ENCODE results near the gene GPHN. TPM values are rescaled to one million over a fixed set of nuclear protein-coding genes. Genes with fewer than 3 reads are reported as not detected.

The GPHN gene
- total and polyA plus RNA-seq, 2 of the 8 experiments (the other 6 are each of a cell fraction or from before 2014, with no cell fraction given), result 6.0 to 16.0 TPM

GRCh38 chr14:66652525-66653106, 144.7 kb downstream of the GPHN start:
- no peak overlapping the region for H3K9ac ChIP-seq (replicated peaks in 1 of 4; ENCODE audit: extremely low read depth in 1 of 4, low read depth in 3 of 4, low read length in 3 of 4)
- H3K4ac ChIP-seq (replicated peaks; ENCODE audit: insufficient read length, low read depth, low read length), result no peak overlapping the region
- H2BK15ac ChIP-seq (ENCODE audit: low read length), result no peak overlapping the region
- peaks cover 0 to 11% of the 10 kb centered on the region in 2 experiments; a peak in 2 of 4 replicates for H3K79me2 ChIP-seq (ENCODE audit: control insufficient read depth in 1 of 2, insufficient read depth in 2 of 2, low read length in 2 of 2)
- peak; percentile 50 for FAIRE-seq
- no peaks in the 10 kb centered on the region for H3K23me2 ChIP-seq (ENCODE audit: low read depth, low read length)
- H4K5ac ChIP-seq (ENCODE audit: insufficient read length, low read depth, low read length), result no peak overlapping the region
- no peak overlapping the region for H2AK5ac ChIP-seq (ENCODE audit: low read depth, low read length)
- peaks cover 0 to 8% (median 2%) of the 10 kb centered on the region in 4 experiments; a peak in 4 of 7 replicates for H3K4me1 ChIP-seq (replicated peaks in 1 of 4; ENCODE audit: control insufficient read depth in 3 of 4, insufficient read depth in 4 of 4, low read length in 3 of 4)
- 0 out of 2 replicates have a peak overlapping the region, but pooled peaks have one; percentile 26 for H2BK5ac ChIP-seq (ENCODE audit: low read depth, low read length)
- H3K56ac ChIP-seq (replicated peaks; ENCODE audit: insufficient read length, low read depth, low read length), result no peak overlapping the region
- H3K18ac ChIP-seq (ENCODE audit: extremely low read depth, low read length), result no peak overlapping the region
- no peak overlapping the region for H3K23ac ChIP-seq (ENCODE audit: insufficient read length)
- no peaks in the 10 kb centered on the region for H3K27me3 ChIP-seq (replicated peaks in 1 of 4; ENCODE audit: control insufficient read depth in 3 of 4, extremely low read depth in 1 of 4, insufficient read depth in 3 of 4, low read length in 3 of 4)
- 0 out of 4 replicates have a peak overlapping the region, but pooled peaks of 1 of the 2 experiments have one; percentile 4 for H3K4me2 ChIP-seq (ENCODE audit: insufficient read depth in 1 of 2, low read depth in 2 of 2, low read length in 2 of 2)
- no peaks in the 10 kb centered on the region for H4K20me1 ChIP-seq (replicated peaks in 1 of 2; ENCODE audit: control insufficient read depth in 1 of 2, insufficient read depth in 2 of 2, low read length in 2 of 2)
- H2BK20ac ChIP-seq (ENCODE audit: low read length), result no peak overlapping the region
- no peak overlapping the region for H3K27ac ChIP-seq (ENCODE audit: low read depth, low read length)
- no peak overlapping the region for H4K91ac ChIP-seq (replicated peaks; ENCODE audit: insufficient read length, low read length)
- H2BK12ac ChIP-seq (ENCODE audit: low read depth, low read length), result no peak overlapping the region
- H2BK120ac ChIP-seq (replicated peaks; ENCODE audit: low read depth, low read length), result no peak overlapping the region
- ChIA-PET POLR2A (ENCODE audit: partially characterized antibody) (no interaction called here), CTCF (ENCODE audit: partially characterized antibody) (interaction anchor here (1.0 to 1.4 kb wide), 2 partner anchors 9 to 28 kb away, joined by 4 to 8 read pairs; no protein-coding TSS in a partner anchor)
- TF ChIP-seq TEAD4 (IDR thresholded peaks at IDR 0.05; ENCODE audit: low read depth, low read length) (peak; percentile 47; the same call in 1 of the 2 replicates), GABPA (IDR thresholded peaks at IDR 0.05; ENCODE audit: borderline replicate concordance, insufficient read depth, low read length) (no peak)
- no peak overlapping the region for H3K14ac ChIP-seq (ENCODE audit: insufficient read length)
- no peak overlapping the region for H3K4me3 ChIP-seq (ENCODE audit: extremely low read depth in 1 of 4, insufficient read depth in 2 of 4, low read depth in 3 of 4, low read length in 4 of 4)
- H3K9me3 ChIP-seq (ENCODE audit: insufficient read depth in 2 of 2, low read depth in 1 of 2, low read length in 1 of 2), result peaks cover 0 to 7% of the 10 kb centered on the region in 2 experiments; a peak in 2 of 4 replicates
- no peak overlapping the region for H2AFZ ChIP-seq (ENCODE audit: low read length)
- no peak for DNase-seq (ENCODE audit: low read depth in 1 of 2, low spot score in 2 of 2)
- 81% methylated on average over 3 of the region's 3 CpGs; no CpG with 5 or more reads in 1 of the 2 experiments for WGBS, 2 experiments (ENCODE audit: extremely low coverage in 1 of 2, insufficient coverage in 1 of 2, insufficient read length in 1 of 2, insufficient replicate concordance in 2 of 2, low coverage in 1 of 2, low lambda C conversion rate in 2 of 2, missing lambda C conversion rate in 1 of 2)
- no peak overlapping the region for H4K8ac ChIP-seq (ENCODE audit: extremely low read depth, insufficient read depth, low read length)
- H3K79me1 ChIP-seq (ENCODE audit: low read depth, low read length), result no peaks in the 10 kb centered on the region
- H3K36me3 ChIP-seq (ENCODE audit: control insufficient read depth in 2 of 4, insufficient read depth in 4 of 4, low read length in 3 of 4), result no peaks in the 10 kb centered on the region

Measured in H1 (cell line).